HEK293 (cell line): ENCODE results near the gene PACRG.

Experiments
- CTCF ChIA-PET: fragments of 350-600 bp; formaldehyde crosslinking; extraction: SDS; loops from one replicate; lab custom pipeline; 2021; ENCODE audit warnings: antibody characterized with exemption; lab: Yijun Ruan, JAX
- POLR2A ChIA-PET: fragments of 300-600 bp; formaldehyde crosslinking; extraction: SDS; loops from one replicate; lab custom pipeline; 2020; ENCODE audit warnings: antibody characterized with exemption, inconsistent platforms; lab: Yijun Ruan, JAX
- H3K27ac ChIP-seq: fragments of 200-500 bp; sonication (Bioruptor generic); 2 replicates; pipeline ENCODE4 v1.5.1; 2014; ENCODE audit warnings: low read depth, low read length, control low read depth, inconsistent platforms; ENCODE audit errors: extremely low read depth
- H3K36me3 ChIP-seq, 2 experiments: fragments of 200-500 bp in 1 of 2; sonication (Bioruptor generic) in 1 of 2; 1 replicate in 1 of 2; 2 replicates in 1 of 2; pipeline ENCODE4 v1.5.1; 2014 to 2017; ENCODE audit warnings: inconsistent platforms in 2 of 2, low read length in 2 of 2; ENCODE audit not compliant: control insufficient read depth in 2 of 2, insufficient read depth in 1 of 2
- H3K4me1 ChIP-seq: fragments of 200-500 bp; sonication (Bioruptor generic); 2 replicates; pipeline ENCODE4 v1.5.1; 2014; ENCODE audit warnings: mild to moderate bottlenecking, low read length, inconsistent platforms; ENCODE audit not compliant: control insufficient read depth, insufficient read depth
- H3K4me3 ChIP-seq: 2 replicates; pipeline ENCODE4 v1.5.1; 2011; ENCODE audit warnings: low read depth, mild to moderate bottlenecking, control low read depth, low read length, moderate library complexity
- H3K9me3 ChIP-seq: fragments of 200-500 bp; sonication (Bioruptor generic); 2 replicates; pipeline ENCODE4 v1.5.1; 2014; ENCODE audit warnings: low read depth, low read length, inconsistent platforms; ENCODE audit not compliant: control insufficient read depth, insufficient read depth
- BCL11A ChIP-seq: fragments of 450-650 bp; formaldehyde crosslinking; IDR thresholded peaks from 2 replicates; pipeline ENCODE4 v1.5.1; 2016; ENCODE audit warnings: low read depth, missing biosample characterization, missing genetic modification characterization
- GLI4 ChIP-seq: fragments of 450-650 bp; formaldehyde crosslinking; IDR thresholded peaks from 2 replicates; pipeline ENCODE4 v1.5.1; 2016; ENCODE audit warnings: missing biosample characterization, missing genetic modification characterization
- HOXD13 ChIP-seq: sonication (generic); formaldehyde crosslinking; IDR thresholded peaks from 2 replicates; pipeline ENCODE4 v1.8.0; 2022; ENCODE audit warnings: missing genetic modification reagents, borderline replicate concordance
- IKZF3 ChIP-seq: fragments of 450-650 bp; IDR thresholded peaks from 2 replicates; pipeline ENCODE4 v1.5.0; 2018; ENCODE audit warnings: missing biosample characterization, mild to moderate bottlenecking, missing genetic modification characterization, moderate library complexity
- KLF10 ChIP-seq: fragments of 450-650 bp; IDR thresholded peaks from 2 replicates; pipeline ENCODE4 v1.5.1; 2018; ENCODE audit warnings: missing biosample characterization, mild to moderate bottlenecking, missing genetic modification characterization
- KLF7 ChIP-seq: fragments of 450-650 bp; formaldehyde crosslinking; IDR thresholded peaks from 2 replicates; pipeline ENCODE4 v1.5.1; 2016; ENCODE audit warnings: missing biosample characterization, missing genetic modification characterization, borderline replicate concordance
- KLF8 ChIP-seq: fragments of 450-650 bp; formaldehyde crosslinking; IDR thresholded peaks from 2 replicates; pipeline ENCODE4 v1.5.1; 2016; ENCODE audit warnings: missing biosample characterization, missing genetic modification characterization
- MZF1 ChIP-seq: fragments of 450-650 bp; formaldehyde crosslinking; IDR thresholded peaks from 2 replicates; pipeline ENCODE4 v1.5.1; 2017; ENCODE audit warnings: missing biosample characterization, missing genetic modification characterization, borderline replicate concordance
- YY1 ChIP-seq: fragments of 450-650 bp; formaldehyde crosslinking; IDR thresholded peaks from 2 replicates; pipeline ENCODE4 v1.5.1; 2018; ENCODE audit warnings: missing biosample characterization, missing genetic modification characterization
- ZEB2 ChIP-seq: fragments of 450-650 bp; formaldehyde crosslinking; IDR thresholded peaks from 2 replicates; pipeline ENCODE4 v1.5.1; 2016; ENCODE audit warnings: missing biosample characterization, missing genetic modification characterization
- ZFP3 ChIP-seq: fragments of 450-650 bp; formaldehyde crosslinking; IDR thresholded peaks from 2 replicates; pipeline ENCODE4 v1.5.1; 2016; ENCODE audit warnings: low read depth, missing biosample characterization, missing genetic modification characterization
- ZNF132 ChIP-seq: fragments of 450-650 bp; formaldehyde crosslinking; IDR thresholded peaks from 2 replicates; pipeline ENCODE4 v1.5.1; 2017; ENCODE audit warnings: missing biosample characterization, missing genetic modification characterization, borderline replicate concordance
- ZNF140 ChIP-seq: fragments of 450-650 bp; formaldehyde crosslinking; IDR thresholded peaks from 2 replicates; pipeline ENCODE4 v1.5.1; 2016; ENCODE audit warnings: missing biosample characterization, missing genetic modification characterization
- ZNF184 ChIP-seq: fragments of 450-650 bp; IDR thresholded peaks from 2 replicates; pipeline ENCODE4 v1.5.1; 2018; ENCODE audit warnings: missing biosample characterization, mild to moderate bottlenecking, missing genetic modification characterization
- ZNF23 ChIP-seq: fragments of 450-650 bp; formaldehyde crosslinking; IDR thresholded peaks from 2 replicates; pipeline ENCODE4 v1.5.1; 2016; ENCODE audit warnings: missing biosample characterization, missing genetic modification characterization, borderline replicate concordance
- ZNF239 ChIP-seq: fragments of 450-650 bp; formaldehyde crosslinking; IDR thresholded peaks from 2 replicates; pipeline ENCODE4 v1.5.1; 2016; ENCODE audit warnings: missing biosample characterization, missing genetic modification characterization
- ZNF248 ChIP-seq: fragments of 450-650 bp; formaldehyde crosslinking; IDR thresholded peaks from 2 replicates; pipeline ENCODE4 v1.5.1; 2017; ENCODE audit warnings: missing biosample characterization, missing genetic modification characterization
- ZNF274 ChIP-seq, 2 experiments: fragments of 200-500 bp in 1 of 2; fragments of 450-650 bp in 1 of 2; sonication (Bioruptor generic) in 1 of 2; formaldehyde crosslinking in 1 of 2; IDR thresholded peaks; 2 replicates each; pipeline versions ENCODE4 v1.5.1 to v1.6.1; 2014 to 2016; ENCODE audit warnings: borderline replicate concordance in 1 of 2, inconsistent platforms in 1 of 2, low read length in 1 of 2, missing biosample characterization in 1 of 2, missing genetic modification characterization in 1 of 2
- ZNF292 ChIP-seq: fragments of 450-650 bp; formaldehyde crosslinking; IDR thresholded peaks from 2 replicates; pipeline ENCODE4 v1.5.1; 2016; ENCODE audit warnings: low read depth, missing biosample characterization, missing genetic modification characterization, borderline replicate concordance
- ZNF37A ChIP-seq: fragments of 450-650 bp; IDR thresholded peaks from 2 replicates; pipeline ENCODE4 v1.5.1; 2018; ENCODE audit warnings: missing biosample characterization, missing genetic modification characterization
- ZNF394 ChIP-seq: fragments of 450-650 bp; formaldehyde crosslinking; IDR thresholded peaks from 2 replicates; pipeline ENCODE4 v1.5.1; 2016; ENCODE audit warnings: missing biosample characterization, missing genetic modification characterization, mild to moderate bottlenecking, moderate library complexity, borderline replicate concordance
- ZNF521 ChIP-seq: fragments of 450-650 bp; formaldehyde crosslinking; IDR thresholded peaks from 2 replicates; pipeline ENCODE4 v1.5.1; 2017; ENCODE audit warnings: missing biosample characterization, mild to moderate bottlenecking, missing genetic modification characterization
- ZNF529 ChIP-seq: fragments of 450-650 bp; formaldehyde crosslinking; IDR thresholded peaks from 2 replicates; pipeline ENCODE4 v1.5.1; 2017; ENCODE audit warnings: missing genetic modification characterization, missing biosample characterization; ENCODE audit not compliant: insufficient replicate concordance
- ZNF596 ChIP-seq: fragments of 450-650 bp; IDR thresholded peaks from 2 replicates; pipeline ENCODE4 v1.5.0; 2018; ENCODE audit warnings: missing biosample characterization, mild to moderate bottlenecking, missing genetic modification characterization, moderate library complexity
- ZNF701 ChIP-seq: fragments of 450-650 bp; formaldehyde crosslinking; IDR thresholded peaks from 2 replicates; pipeline ENCODE4 v1.5.1; 2016; ENCODE audit warnings: missing biosample characterization, missing genetic modification characterization
- ZNF768 ChIP-seq: fragments of 450-650 bp; formaldehyde crosslinking; IDR thresholded peaks from 2 replicates; pipeline ENCODE4 v1.5.1; 2018; ENCODE audit warnings: missing biosample characterization, mild to moderate bottlenecking, missing genetic modification characterization
- TF ChIP-seq, protein P1 (sequence below): fragments of 450-650 bp; IDR thresholded peaks from 2 replicates; pipeline ENCODE4 v1.5.1; 2018; ENCODE audit warnings: missing biosample characterization, missing genetic modification characterization
- TF ChIP-seq, protein P2 (sequence below): fragments of 450-650 bp; formaldehyde crosslinking; IDR thresholded peaks from 2 replicates; pipeline ENCODE4 v1.5.1; 2016; ENCODE audit warnings: missing biosample characterization, missing genetic modification characterization
- TF ChIP-seq, protein P3 (sequence below): fragments of 450-650 bp; formaldehyde crosslinking; IDR thresholded peaks from 2 replicates; pipeline ENCODE4 v1.5.1; 2016; ENCODE audit warnings: missing biosample characterization, missing genetic modification characterization
- TF ChIP-seq, protein P4 (sequence below): fragments of 450-650 bp; formaldehyde crosslinking; IDR thresholded peaks from 2 replicates; pipeline ENCODE4 v1.5.1; 2017; ENCODE audit warnings: missing biosample characterization, missing genetic modification characterization

Gene PACRG

DNA sequence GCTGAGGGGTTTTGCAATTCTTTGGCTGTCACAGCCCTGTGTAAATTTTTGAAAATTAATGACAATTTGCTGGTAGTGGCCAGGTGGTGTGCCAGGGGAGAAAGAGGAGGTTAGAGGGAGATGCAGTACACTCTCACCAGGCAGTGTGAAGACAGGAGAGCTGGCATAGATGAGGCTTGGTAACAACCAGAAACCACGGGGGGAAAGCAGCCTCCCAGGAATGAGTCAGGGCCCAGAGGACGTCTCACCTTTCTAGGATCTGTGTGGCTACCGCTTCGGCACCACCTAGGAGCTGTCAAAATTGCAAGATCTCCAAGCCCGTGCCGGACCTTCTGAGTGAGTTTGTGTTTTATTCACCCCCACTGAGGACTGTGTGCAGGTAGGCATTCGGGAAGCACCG lies 171.4 kb downstream of the PACRG start:
- Histone ChIP-seq H3K9me3 (no peaks in the 10 kb centered on the region), H3K4me3 (no peak overlapping the region), H3K36me3 (no peaks in the 10 kb centered on the region), H3K4me1 (no peaks in the 10 kb centered on the region), H3K27ac (no peak overlapping the region)
- ChIA-PET POLR2A (no interaction called here), CTCF (no interaction called here)
- no peak for TF ChIP-seq IKZF3
- no peak for TF ChIP-seq ZNF521 (tag by site-specific recombination)
- TF ChIP-seq, protein P1, sequence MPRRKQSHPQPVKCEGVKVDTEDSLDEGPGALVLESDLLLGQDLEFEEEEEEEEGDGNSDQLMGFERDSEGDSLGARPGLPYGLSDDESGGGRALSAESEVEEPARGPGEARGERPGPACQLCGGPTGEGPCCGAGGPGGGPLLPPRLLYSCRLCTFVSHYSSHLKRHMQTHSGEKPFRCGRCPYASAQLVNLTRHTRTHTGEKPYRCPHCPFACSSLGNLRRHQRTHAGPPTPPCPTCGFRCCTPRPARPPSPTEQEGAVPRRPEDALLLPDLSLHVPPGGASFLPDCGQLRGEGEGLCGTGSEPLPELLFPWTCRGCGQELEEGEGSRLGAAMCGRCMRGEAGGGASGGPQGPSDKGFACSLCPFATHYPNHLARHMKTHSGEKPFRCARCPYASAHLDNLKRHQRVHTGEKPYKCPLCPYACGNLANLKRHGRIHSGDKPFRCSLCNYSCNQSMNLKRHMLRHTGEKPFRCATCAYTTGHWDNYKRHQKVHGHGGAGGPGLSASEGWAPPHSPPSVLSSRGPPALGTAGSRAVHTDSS, result no peak
- no peak for TF ChIP-seq ZFP3 (tag by site-specific recombination)
- TF ChIP-seq HOXD13 (CRISPR knock-in tag), result no peak
- TF ChIP-seq MZF1 (tag by site-specific recombination), result no peak
- TF ChIP-seq ZNF394, result no peak
- TF ChIP-seq KLF10 (tag by site-specific recombination), result no peak
- TF ChIP-seq ZNF239, result no peak
- no peak for TF ChIP-seq ZNF132 (tag by site-specific recombination)
- no peak for TF ChIP-seq ZNF701
- TF ChIP-seq, protein P2, sequence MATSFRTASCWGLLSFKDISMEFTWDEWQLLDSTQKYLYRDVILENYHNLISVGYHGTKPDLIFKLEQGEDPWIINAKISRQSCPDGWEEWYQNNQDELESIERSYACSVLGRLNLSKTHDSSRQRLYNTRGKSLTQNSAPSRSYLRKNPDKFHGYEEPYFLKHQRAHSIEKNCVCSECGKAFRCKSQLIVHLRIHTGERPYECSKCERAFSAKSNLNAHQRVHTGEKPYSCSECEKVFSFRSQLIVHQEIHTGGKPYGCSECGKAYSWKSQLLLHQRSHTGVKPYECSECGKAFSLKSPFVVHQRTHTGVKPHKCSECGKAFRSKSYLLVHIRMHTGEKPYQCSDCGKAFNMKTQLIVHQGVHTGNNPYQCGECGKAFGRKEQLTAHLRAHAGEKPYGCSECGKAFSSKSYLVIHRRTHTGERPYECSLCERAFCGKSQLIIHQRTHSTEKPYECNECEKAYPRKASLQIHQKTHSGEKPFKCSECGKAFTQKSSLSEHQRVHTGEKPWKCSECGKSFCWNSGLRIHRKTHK (tag by site-specific recombination), result no peak
- TF ChIP-seq, protein P3, sequence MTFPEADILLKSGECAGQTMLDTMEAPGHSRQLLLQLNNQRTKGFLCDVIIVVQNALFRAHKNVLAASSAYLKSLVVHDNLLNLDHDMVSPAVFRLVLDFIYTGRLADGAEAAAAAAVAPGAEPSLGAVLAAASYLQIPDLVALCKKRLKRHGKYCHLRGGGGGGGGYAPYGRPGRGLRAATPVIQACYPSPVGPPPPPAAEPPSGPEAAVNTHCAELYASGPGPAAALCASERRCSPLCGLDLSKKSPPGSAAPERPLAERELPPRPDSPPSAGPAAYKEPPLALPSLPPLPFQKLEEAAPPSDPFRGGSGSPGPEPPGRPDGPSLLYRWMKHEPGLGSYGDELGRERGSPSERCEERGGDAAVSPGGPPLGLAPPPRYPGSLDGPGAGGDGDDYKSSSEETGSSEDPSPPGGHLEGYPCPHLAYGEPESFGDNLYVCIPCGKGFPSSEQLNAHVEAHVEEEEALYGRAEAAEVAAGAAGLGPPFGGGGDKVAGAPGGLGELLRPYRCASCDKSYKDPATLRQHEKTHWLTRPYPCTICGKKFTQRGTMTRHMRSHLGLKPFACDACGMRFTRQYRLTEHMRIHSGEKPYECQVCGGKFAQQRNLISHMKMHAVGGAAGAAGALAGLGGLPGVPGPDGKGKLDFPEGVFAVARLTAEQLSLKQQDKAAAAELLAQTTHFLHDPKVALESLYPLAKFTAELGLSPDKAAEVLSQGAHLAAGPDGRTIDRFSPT (tag by site-specific recombination), result no peak
- no peak for TF ChIP-seq KLF8 (tag by site-specific recombination)
- no peak for TF ChIP-seq ZNF248 (tag by site-specific recombination)
- no peak for TF ChIP-seq ZNF292 (tag by site-specific recombination)
- TF ChIP-seq BCL11A (tag by site-specific recombination), result no peak
- no peak for TF ChIP-seq GLI4 (tag by site-specific recombination)

DNA sequence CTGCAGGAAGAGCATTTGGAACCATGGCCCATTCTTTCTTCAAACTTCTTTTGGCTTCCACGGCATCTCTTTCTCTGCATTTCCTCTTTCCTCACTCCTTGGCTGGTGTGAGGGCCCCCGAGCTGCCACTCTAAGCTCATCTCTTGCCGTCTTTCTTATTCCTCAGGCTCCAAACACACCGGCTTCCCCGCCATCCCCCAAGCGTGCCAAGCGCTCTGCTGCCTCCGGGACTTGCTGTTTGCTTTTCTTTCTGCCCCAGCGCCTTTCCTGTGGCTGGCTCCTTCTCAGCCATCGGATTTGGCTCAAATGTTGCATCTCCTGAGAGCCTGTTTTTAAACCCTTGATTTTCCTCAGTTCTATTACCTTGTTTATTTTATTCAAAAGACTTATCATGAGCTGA lies 172.7 kb downstream of the PACRG start:
- POLR2A ChIA-PET, result no interaction called here
- Histone ChIP-seq H3K36me3 (no peaks in the 10 kb centered on the region), H3K4me3 (no peak overlapping the region), H3K4me1 (no peaks in the 10 kb centered on the region), H3K9me3 (no peaks in the 10 kb centered on the region), H3K27ac (no peak overlapping the region)
- CTCF ChIA-PET, result no interaction called here
- TF ChIP-seq ZNF37A (tag by site-specific recombination) (no peak), ZNF529 (no peak), ZNF274 (IDR thresholded peaks at IDR 0.05; ENCODE audit: low read length) (no peak), ZNF274 (tag by site-specific recombination; IDR thresholded peaks at IDR 0.05; ENCODE audit: borderline replicate concordance) (no peak), ZNF184 (tag by site-specific recombination) (no peak), ZNF596 (tag by site-specific recombination) (no peak), ZNF23 (no peak), ZNF292 (tag by site-specific recombination) (no peak), KLF7 (tag by site-specific recombination) (no peak), ZNF768 (tag by site-specific recombination) (no peak), ZNF140 (tag by site-specific recombination) (no peak), ZEB2 (tag by site-specific recombination) (no peak), YY1 (tag by site-specific recombination) (no peak)
- TF ChIP-seq, protein P4, sequence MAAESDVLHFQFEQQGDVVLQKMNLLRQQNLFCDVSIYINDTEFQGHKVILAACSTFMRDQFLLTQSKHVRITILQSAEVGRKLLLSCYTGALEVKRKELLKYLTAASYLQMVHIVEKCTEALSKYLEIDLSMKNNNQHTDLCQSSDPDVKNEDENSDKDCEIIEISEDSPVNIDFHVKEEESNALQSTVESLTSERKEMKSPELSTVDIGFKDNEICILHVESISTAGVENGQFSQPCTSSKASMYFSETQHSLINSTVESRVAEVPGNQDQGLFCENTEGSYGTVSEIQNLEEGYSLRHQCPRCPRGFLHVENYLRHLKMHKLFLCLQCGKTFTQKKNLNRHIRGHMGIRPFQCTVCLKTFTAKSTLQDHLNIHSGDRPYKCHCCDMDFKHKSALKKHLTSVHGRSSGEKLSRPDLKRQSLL (tag by site-specific recombination), result no peak
